Gastrocnemius medialis (tissue), 4 donors: ENCODE data around the gene LRRFIP1. TPM values are rescaled to one million over a fixed set of nuclear protein-coding genes. Genes with fewer than 3 reads are reported as not detected.

ENCODE experiments used
- ATAC-seq, 2 donors: fragments of 150-250 bp; one replicate each; pipeline ENCODE4 v1.9.1; 2016
- DNase-seq, 2 donors: peaks; one replicate each; pipeline ENCODE4 v3.0.0-alpha.2; 2019
- H3K27ac ChIP-seq, 4 donors: fragments of 200-600 bp; sonication (generic); 1 replicate in 1 of 4; 2 replicates in 3 of 4; pipeline ENCODE4 v1.5.1; 2016 to 2018; ENCODE audit warnings: mild to moderate bottlenecking in 2 of 4, moderate library complexity in 1 of 4
- H3K27me3 ChIP-seq, 3 donors: fragments of 200-600 bp; sonication (generic) in 2 of 3; 1 replicate in 1 of 3; 2 replicates in 2 of 3; pipeline versions ENCODE4 v1.5.1 to v1.6.0; 2016 to 2019; ENCODE audit warnings: mild to moderate bottlenecking in 1 of 3, moderate library complexity in 1 of 3
- H3K36me3 ChIP-seq, 2 donors: fragments of 200-600 bp; sonication (generic) in 1 of 2; one replicate each; pipeline ENCODE4 v1.5.1; 2017 to 2018
- H3K4me1 ChIP-seq, 2 donors: fragments of 200-600 bp; sonication (generic) in 1 of 2; one replicate each; pipeline ENCODE4 v1.5.1; 2016 to 2017; ENCODE audit warnings: mild to moderate bottlenecking in 2 of 2
- H3K4me3 ChIP-seq, 4 donors: fragments of 200-600 bp; sonication (generic) in 3 of 4; 1 replicate in 1 of 4; 2 replicates in 3 of 4; pipeline ENCODE4 v1.5.1; 2016 to 2019; ENCODE audit warnings: mild to moderate bottlenecking in 2 of 4
- H3K9me3 ChIP-seq, 3 donors: fragments of 200-600 bp; sonication (generic) in 2 of 3; 1 replicate in 1 of 3; 2 replicates in 2 of 3; pipeline ENCODE4 v1.5.1; 2016 to 2019
- POLR2A ChIP-seq, 2 donors: fragments of 450-650 bp; IDR thresholded peaks; one replicate each; pipeline ENCODE4 v1.6.1; 2017; ENCODE audit warnings: antibody characterized with exemption in 2 of 2, mild to moderate bottlenecking in 2 of 2, moderate library complexity in 2 of 2
- in situ Hi-C, 4 donors: fragments of 200-750 bp; cut with MboI; loops; one replicate each; pipeline versions ENCODE4 v1.15.0 to v1.8.0; 2017; ENCODE audit warnings: low sequenced_read_pairs in 4 of 4
- intact Hi-C: fragments of 100-400 bp; cut with DNase I; formaldehyde crosslinking; loops from one replicate; pipeline ENCODE4 v1.15.1; 2023; ENCODE audit warnings: low total_unique reads
- total RNA-seq, 4 donors: library from RNA; depleted of rRNA; stranded (reverse); fragments of >200 nt; gene quantifications; one replicate each; pipeline versions ENCODE4 v1.1.0 to v1.2.3, GENCODE V29; 2016
- TF ChIP-seq, protein P1 (sequence below), 5 experiments: fragments of 450-650 bp in 3 of 5; fragments of 200-600 bp in 2 of 5; sonication (generic) in 2 of 5; IDR thresholded peaks in 4 of 5; conservative IDR thresholded peaks in 1 of 5; 1 replicate in 4 of 5; 2 replicates in 1 of 5; pipeline ENCODE4 v1.5.1; 2016 to 2019; ENCODE audit warnings: antibody characterized with exemption in 5 of 5, mild to moderate bottlenecking in 3 of 5, moderate library complexity in 3 of 5

LRRFIP1 gene
- total RNA-seq, 4 donors from 2014 or later: 37.9 to 74.1 (median 54.0) TPM

GRCh38 chr2:237645261-237645660 lies 17.9 kb downstream of the LRRFIP1 start:
- H3K4me3 ChIP-seq: no peak overlapping the region

GRCh38 chr2:237647176-237648015 lies 20.0 kb downstream of the LRRFIP1 start:
- peaks cover 66 to 88% of the 10 kb centered on the region in 2 donors for H3K4me1 ChIP-seq
- intact Hi-C loops: no loop called here
- ATAC-seq: no peak
- no peak overlapping the region for H3K4me3 ChIP-seq
- no peaks in the 10 kb centered on the region for H3K36me3 ChIP-seq
- no peak for TF ChIP-seq POLR2A (IDR thresholded peaks at IDR 0.05)
- TF ChIP-seq, protein P1, sequence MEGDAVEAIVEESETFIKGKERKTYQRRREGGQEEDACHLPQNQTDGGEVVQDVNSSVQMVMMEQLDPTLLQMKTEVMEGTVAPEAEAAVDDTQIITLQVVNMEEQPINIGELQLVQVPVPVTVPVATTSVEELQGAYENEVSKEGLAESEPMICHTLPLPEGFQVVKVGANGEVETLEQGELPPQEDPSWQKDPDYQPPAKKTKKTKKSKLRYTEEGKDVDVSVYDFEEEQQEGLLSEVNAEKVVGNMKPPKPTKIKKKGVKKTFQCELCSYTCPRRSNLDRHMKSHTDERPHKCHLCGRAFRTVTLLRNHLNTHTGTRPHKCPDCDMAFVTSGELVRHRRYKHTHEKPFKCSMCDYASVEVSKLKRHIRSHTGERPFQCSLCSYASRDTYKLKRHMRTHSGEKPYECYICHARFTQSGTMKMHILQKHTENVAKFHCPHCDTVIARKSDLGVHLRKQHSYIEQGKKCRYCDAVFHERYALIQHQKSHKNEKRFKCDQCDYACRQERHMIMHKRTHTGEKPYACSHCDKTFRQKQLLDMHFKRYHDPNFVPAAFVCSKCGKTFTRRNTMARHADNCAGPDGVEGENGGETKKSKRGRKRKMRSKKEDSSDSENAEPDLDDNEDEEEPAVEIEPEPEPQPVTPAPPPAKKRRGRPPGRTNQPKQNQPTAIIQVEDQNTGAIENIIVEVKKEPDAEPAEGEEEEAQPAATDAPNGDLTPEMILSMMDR (IDR thresholded peaks at IDR 0.05 in 4 of 5, conservative IDR thresholded peaks at IDR 0.05 in 1 of 5): no peak
- peak overlapping the region; percentile 66 to 94 (median 90) for H3K27ac ChIP-seq
- in situ Hi-C loops: no loop called here
- no peaks in the 10 kb centered on the region for H3K27me3 ChIP-seq
- no peaks in the 10 kb centered on the region for H3K9me3 ChIP-seq
- no peak for DNase-seq

More at GRCh38 chr2:237645261-237645660, 17.9 kb downstream of the LRRFIP1 start:
- intact Hi-C loops: no loop called here
- H3K9me3 ChIP-seq: no peaks in the 10 kb centered on the region
- no peaks in the 10 kb centered on the region for H3K36me3 ChIP-seq
- no peak for DNase-seq
- ATAC-seq: no peak
- in situ Hi-C loops: no loop called here
- no peaks in the 10 kb centered on the region for H3K27me3 ChIP-seq
- H3K4me1 ChIP-seq: peaks cover 80 to 81% of the 10 kb centered on the region in 2 donors
- H3K27ac ChIP-seq: peak overlapping the region; percentile 88 to 96 (median 94)
- no peak for TF ChIP-seq POLR2A (IDR thresholded peaks at IDR 0.05)
- TF ChIP-seq, protein P1 (IDR thresholded peaks at IDR 0.05 in 4 of 5, conservative IDR thresholded peaks at IDR 0.05 in 1 of 5): no peak

DNA sequence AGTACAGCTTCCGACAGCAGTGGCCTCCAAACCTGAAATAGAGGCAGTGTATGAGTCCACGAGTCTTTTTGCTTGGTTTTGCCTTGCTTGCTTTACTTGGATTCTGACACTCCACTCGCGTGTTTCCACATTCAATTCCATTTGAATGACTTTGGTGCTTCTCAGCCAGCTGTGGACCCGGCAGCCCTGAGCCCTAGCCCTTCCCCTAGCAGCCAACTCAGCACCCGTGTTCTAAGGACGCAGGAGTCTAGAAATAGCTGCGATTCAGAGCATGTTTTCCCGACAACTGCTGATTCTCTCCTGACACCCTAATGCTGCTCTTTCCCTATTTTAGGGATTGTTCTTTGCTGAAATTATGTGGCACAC lies 20.6 kb downstream of the LRRFIP1 start:
- intact Hi-C loops: no loop called here
- no peaks in the 10 kb centered on the region for H3K9me3 ChIP-seq
- no peak for DNase-seq

DNA sequence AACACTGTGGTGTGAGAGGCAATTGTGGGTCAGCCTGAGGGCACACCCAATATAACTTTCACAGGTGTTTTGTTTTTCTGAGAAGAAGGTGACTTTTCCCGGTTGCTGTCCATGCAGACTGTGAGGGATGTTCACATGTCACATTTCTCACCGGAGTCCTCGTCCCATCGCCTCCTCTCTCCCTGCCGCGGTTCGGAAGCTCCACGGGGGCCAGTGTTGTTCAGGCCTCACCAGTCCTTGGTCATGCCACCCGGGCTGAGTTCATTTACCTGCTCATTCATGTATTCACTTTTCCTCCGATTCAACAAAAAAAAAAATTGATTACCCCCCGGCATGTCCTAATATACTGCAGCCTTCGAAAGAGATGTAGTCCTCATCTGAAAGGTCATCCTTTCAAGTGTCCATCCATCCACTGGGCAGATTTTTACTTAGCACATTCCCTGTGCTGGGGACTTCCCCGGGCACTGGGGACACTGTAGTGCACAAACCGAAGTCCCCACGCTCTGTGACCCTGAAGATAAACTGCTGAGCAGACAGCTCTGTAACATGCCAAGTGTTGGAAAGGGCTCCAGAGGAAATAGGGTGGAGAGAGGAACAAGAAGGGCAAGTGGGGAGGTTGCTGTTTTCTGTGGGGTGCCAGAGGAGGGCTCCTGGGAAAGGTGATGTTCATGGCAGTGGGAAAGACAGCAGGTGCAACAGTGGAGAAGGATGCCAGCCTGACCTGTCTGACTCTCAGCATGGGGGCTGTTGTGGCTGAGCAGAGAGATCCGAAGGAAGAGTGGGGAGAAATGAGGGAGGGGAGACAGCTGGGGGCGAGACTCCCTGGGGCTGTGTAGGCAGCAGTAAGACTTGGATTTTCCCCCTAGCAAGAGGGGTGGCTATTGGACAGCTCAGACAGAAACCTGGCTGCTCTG lies 22.4 kb downstream of the LRRFIP1 start:
- Histone ChIP-seq H3K27me3 (no peaks in the 10 kb centered on the region), H3K36me3 (no peaks in the 10 kb centered on the region), H3K9me3 (no peaks in the 10 kb centered on the region), H3K27ac (peak overlapping the region; percentile 66 to 94 (median 90)), H3K4me1 (peaks cover 46 to 75% of the 10 kb centered on the region in 2 donors), H3K4me3 (no peak overlapping the region)
- intact Hi-C loops (loop anchor here (2.0 kb wide), 1 partner anchor 49 kb away; no protein-coding TSS in a partner anchor), in situ Hi-C loops (loop anchor here in 1 of 4 donors (10.0 kb wide), 1 partner anchor 55 kb away; the partner anchor contains the start of gene RAB17)
- no peak for TF ChIP-seq POLR2A (IDR thresholded peaks at IDR 0.05)
- TF ChIP-seq, protein P1 (IDR thresholded peaks at IDR 0.05 in 4 of 5, conservative IDR thresholded peaks at IDR 0.05 in 1 of 5): no peak
- ATAC-seq (no peak), DNase-seq (no peak)

More for the DNA sequence above, 20.6 kb downstream of the LRRFIP1 start:
- Histone ChIP-seq H3K4me1 (peaks cover 64 to 89% of the 10 kb centered on the region in 2 donors), H3K36me3 (no peaks in the 10 kb centered on the region), H3K27me3 (no peaks in the 10 kb centered on the region), H3K27ac (peak overlapping the region; percentile 66 to 94 (median 90)), H3K4me3 (no peak overlapping the region)
- TF ChIP-seq, protein P1 (IDR thresholded peaks at IDR 0.05 in 4 of 5, conservative IDR thresholded peaks at IDR 0.05 in 1 of 5): no peak
- no peak for TF ChIP-seq POLR2A (IDR thresholded peaks at IDR 0.05)
- in situ Hi-C loops: no loop called here
- no peak for ATAC-seq
